GM18951 (cell line): ENCODE data around the gene BRSK2.

ENCODE experiments used
- POLR2A ChIP-seq: IDR thresholded peaks from 4 replicates; pipeline ENCODE4 v1.6.1; 2011; ENCODE audit warnings: mild to moderate bottlenecking; ENCODE audit not compliant: insufficient read length, insufficient read depth; ENCODE audit errors: extremely low read depth
- in situ Hi-C: fragments of 300-500 bp; cut with MboI; formaldehyde crosslinking; loops from one replicate; pipeline ENCODE4 v1.12.0; 2022; ENCODE audit warnings: low sequenced_read_pairs, mixed read lengths, inconsistent platforms; ENCODE audit not compliant: unreplicated experiment

The BRSK2 gene

GRCh38 chr11:1439341-1439740 is 49.6 kb downstream of the BRSK2 start:
- in situ Hi-C loops = no loop called here
- no peak for TF ChIP-seq POLR2A

- in situ Hi-C loops = no loop called here
Observed at GRCh38 chr11:1440066-1440465, 50.3 kb downstream of the BRSK2 start.

GRCh38 chr11:1440496-1440895 is 50.8 kb downstream of the BRSK2 start:
- no peak for TF ChIP-seq POLR2A
- in situ Hi-C loops = no loop called here

More at GRCh38 chr11:1440066-1440465, 50.3 kb downstream of the BRSK2 start:
- no peak for TF ChIP-seq POLR2A

DNA sequence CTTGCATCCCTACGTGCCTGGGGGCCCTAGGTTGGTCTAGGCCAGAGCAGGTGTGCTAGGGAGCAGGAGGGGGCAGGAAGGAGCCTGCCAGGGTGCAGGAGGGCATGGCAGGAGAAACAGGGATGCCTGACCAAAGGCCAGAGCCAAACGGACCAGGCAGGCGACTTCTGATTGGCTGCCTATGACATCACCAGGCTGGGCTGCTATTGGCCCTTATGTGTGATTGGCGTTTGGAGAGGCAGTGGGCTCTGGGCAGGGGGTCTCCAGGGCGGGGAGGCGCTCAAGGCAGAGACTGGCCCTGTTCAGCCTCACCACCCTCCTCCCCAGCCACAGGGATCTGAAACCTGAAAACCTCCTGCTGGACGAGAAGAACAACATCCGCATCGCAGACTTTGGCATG is 52.4 kb downstream of the BRSK2 start:
- in situ Hi-C loops = no loop called here
- no peak for TF ChIP-seq POLR2A

- TF ChIP-seq POLR2A = no peak
- in situ Hi-C loops = no loop called here
Observed at GRCh38 chr11:1442807-1443366, 53.2 kb downstream of the BRSK2 start.

DNA sequence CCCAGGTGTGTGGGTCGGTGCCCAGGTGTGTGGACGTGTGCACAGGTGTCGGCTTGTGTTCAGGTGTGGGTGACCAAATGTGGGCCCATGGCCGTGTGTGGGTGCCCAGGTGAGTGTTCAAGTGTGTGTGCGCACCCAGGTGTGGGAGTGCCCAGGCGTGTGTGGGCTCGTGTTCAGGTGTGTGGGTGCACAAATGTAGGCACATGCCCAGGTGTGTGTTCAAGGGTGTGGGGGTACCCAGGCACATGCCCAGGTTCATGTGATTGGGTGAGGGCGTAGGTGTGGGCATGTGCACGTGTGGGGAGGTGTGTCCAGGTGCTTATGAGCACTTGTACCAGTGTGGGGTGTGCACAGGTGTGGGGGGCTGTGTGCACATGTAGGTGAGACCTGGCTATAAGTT is 54.0 kb downstream of the BRSK2 start:
- TF ChIP-seq POLR2A = no peak
- in situ Hi-C loops = no loop called here

GRCh38 chr11:1444321-1444720 is 54.6 kb downstream of the BRSK2 start:
- in situ Hi-C loops = no loop called here
- TF ChIP-seq POLR2A = no peak

DNA sequence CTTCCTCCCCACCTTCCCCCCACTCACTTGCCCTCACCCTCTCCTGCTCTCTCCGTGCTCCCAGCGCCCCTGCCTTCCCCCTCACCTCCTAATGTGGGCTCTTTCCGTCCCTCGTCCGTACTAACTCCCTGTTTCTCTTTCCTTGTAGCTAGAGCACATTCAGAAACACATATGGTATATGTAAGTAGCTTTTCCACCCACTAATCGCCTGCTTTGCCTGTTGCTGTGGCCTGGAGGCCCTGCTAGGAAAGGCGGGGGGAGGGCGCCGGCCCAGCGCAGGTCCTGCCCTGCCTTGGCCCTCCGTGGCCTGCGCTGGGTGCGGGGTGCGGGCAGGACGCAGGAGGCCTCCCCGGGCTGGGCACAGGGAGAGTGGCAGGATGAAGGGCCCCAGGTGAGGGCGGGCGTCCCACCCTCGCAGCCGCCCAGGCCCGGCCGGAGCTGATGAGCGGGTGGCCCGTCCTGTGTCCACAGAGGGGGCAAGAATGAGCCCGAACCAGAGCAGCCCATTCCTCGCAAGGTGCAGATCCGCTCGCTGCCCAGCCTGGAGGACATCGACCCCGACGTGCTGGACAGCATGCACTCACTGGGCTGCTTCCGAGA is 55.2 kb downstream of the BRSK2 start:
- TF ChIP-seq POLR2A = no peak
- in situ Hi-C loops = no loop called here

GRCh38 chr11:1445741-1446445 is 56.2 kb downstream of the BRSK2 start:
- in situ Hi-C loops = no loop called here
- no peak for TF ChIP-seq POLR2A

- in situ Hi-C loops = no loop called here
- no peak for TF ChIP-seq POLR2A
Observed at GRCh38 chr11:1446623-1447022, 56.9 kb downstream of the BRSK2 start.

DNA sequence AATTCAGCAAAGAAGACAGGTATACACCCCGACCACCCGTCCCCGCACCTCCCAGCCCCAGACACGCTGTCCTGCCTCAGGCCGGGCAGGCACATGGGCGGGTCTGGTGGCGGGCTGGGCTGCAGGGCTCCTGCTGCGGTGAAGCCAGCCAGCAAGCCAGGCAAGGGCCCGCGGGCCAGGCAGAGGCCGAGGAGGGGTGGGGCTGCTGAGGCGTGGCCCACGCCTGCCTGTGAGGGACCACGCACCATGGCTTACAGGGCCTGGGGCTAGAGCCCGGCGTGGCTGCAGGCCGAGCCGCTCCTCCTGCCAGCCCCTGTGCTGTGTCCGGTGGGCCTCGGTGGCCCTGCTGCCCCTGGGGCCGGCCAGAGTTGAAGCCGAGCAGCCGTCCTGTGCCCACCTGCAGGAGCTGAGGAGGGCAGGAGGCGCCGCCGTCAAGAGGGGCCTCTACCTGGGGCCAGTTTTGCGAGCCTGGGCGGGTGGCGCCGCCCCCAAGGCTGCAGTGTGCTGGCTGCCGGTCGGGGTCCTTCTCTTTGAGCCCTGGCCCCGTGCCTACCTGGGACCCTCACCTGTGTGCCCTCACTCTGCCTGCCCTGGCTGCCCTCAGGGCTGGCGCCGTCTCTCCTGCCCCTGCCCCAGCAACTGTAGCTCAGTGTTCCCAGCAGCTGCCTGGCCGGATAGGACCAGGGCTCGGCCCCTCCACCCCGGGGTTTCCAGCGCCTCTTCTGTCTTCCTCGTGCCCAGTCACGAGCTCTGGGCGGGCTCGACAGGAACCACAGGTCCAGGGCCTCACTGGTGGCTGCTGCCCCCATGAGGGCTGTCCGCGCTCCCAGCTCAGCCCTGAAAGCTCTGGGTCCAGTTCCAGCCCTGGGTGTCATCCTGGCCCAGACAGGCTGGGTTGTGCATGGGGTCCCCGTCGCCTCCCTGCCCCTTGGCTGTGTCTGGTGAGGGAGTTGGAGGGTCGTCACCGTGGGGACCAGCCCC is 58.4 kb downstream of the BRSK2 start:
- no peak for TF ChIP-seq POLR2A
- in situ Hi-C loops = no loop called here

GRCh38 chr11:1448882-1449281 is 59.1 kb downstream of the BRSK2 start:
- in situ Hi-C loops = no loop called here
- TF ChIP-seq POLR2A = no peak
